ENCODE results near the gene CRNN. TPM values are rescaled to one million over a fixed set of nuclear protein-coding genes. Genes with fewer than 3 reads are reported as not detected.

Gene CRNN
- total RNA-seq, 1 donor from 2014 or later, result not detected

GRCh38 chr1:152398812-152399698 is 15.0 kb downstream of the CRNN start:
- no peak for DNase-seq (ENCODE audit: low read depth)
- TF ChIP-seq, protein P1, sequence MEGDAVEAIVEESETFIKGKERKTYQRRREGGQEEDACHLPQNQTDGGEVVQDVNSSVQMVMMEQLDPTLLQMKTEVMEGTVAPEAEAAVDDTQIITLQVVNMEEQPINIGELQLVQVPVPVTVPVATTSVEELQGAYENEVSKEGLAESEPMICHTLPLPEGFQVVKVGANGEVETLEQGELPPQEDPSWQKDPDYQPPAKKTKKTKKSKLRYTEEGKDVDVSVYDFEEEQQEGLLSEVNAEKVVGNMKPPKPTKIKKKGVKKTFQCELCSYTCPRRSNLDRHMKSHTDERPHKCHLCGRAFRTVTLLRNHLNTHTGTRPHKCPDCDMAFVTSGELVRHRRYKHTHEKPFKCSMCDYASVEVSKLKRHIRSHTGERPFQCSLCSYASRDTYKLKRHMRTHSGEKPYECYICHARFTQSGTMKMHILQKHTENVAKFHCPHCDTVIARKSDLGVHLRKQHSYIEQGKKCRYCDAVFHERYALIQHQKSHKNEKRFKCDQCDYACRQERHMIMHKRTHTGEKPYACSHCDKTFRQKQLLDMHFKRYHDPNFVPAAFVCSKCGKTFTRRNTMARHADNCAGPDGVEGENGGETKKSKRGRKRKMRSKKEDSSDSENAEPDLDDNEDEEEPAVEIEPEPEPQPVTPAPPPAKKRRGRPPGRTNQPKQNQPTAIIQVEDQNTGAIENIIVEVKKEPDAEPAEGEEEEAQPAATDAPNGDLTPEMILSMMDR (IDR thresholded peaks at IDR 0.05; ENCODE audit: insufficient read depth, low read length, poor library complexity, severe bottlenecking), result peak; percentile 47
- H3K27me3 ChIP-seq (ENCODE audit: control insufficient read depth, insufficient read depth, low read length), result no peaks in the 10 kb centered on the region
- no peaks in the 10 kb centered on the region for H3K36me3 ChIP-seq (ENCODE audit: control insufficient read depth, insufficient read depth, low read length)
- H3K4me3 ChIP-seq (ENCODE audit: low read depth, low read length), result no peak overlapping the region

DNA sequence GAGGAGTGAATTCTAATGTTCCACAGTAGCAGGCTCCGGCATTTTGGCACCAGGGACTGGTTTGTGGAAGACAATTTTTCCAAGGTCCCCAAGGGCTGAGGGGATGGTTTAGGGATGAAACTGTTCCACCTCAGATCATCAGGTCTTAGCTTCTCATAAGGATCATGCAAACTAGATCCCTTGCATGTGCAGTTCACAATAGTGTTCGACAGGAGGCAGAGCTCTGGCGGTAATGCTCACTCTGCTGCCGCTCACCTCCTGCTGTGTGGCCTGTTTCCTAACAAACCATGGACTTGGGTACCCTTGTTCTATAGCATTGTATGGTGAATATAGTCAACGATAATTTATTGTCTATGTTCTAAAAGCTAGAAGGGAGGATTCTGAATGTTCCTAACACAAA is 16.6 kb downstream of the CRNN start:
- Histone ChIP-seq H3K27me3 (ENCODE audit: control insufficient read depth, insufficient read depth, low read length) (no peaks in the 10 kb centered on the region), H3K36me3 (ENCODE audit: control insufficient read depth, insufficient read depth, low read length) (no peaks in the 10 kb centered on the region), H3K4me3 (ENCODE audit: low read depth, low read length) (no peak overlapping the region)
- no peak for DNase-seq (ENCODE audit: low read depth)
- TF ChIP-seq, protein P1 (IDR thresholded peaks at IDR 0.05; ENCODE audit: insufficient read depth, low read length, poor library complexity, severe bottlenecking), result no peak

GRCh38 chr1:152394151-152394550 is 19.9 kb downstream of the CRNN start:
- Histone ChIP-seq H3K36me3 (ENCODE audit: control insufficient read depth, insufficient read depth, low read length) (no peaks in the 10 kb centered on the region), H3K27me3 (ENCODE audit: control insufficient read depth, insufficient read depth, low read length) (no peaks in the 10 kb centered on the region), H3K4me3 (ENCODE audit: low read depth, low read length) (no peak overlapping the region)
- TF ChIP-seq, protein P1 (IDR thresholded peaks at IDR 0.05; ENCODE audit: insufficient read depth, low read length, poor library complexity, severe bottlenecking), result no peak
- DNase-seq (ENCODE audit: low read depth), result no peak

GRCh38 chr1:152392909-152393308 is 21.2 kb downstream of the CRNN start:
- no peaks in the 10 kb centered on the region for H3K36me3 ChIP-seq (ENCODE audit: control insufficient read depth, insufficient read depth, low read length)
- peak; percentile 10 for DNase-seq (ENCODE audit: low read depth)
- TF ChIP-seq, protein P1 (IDR thresholded peaks at IDR 0.05; ENCODE audit: insufficient read depth, low read length, poor library complexity, severe bottlenecking), result no peak
- H3K4me3 ChIP-seq (ENCODE audit: low read depth, low read length), result no peak overlapping the region
- no peaks in the 10 kb centered on the region for H3K27me3 ChIP-seq (ENCODE audit: control insufficient read depth, insufficient read depth, low read length)

DNA sequence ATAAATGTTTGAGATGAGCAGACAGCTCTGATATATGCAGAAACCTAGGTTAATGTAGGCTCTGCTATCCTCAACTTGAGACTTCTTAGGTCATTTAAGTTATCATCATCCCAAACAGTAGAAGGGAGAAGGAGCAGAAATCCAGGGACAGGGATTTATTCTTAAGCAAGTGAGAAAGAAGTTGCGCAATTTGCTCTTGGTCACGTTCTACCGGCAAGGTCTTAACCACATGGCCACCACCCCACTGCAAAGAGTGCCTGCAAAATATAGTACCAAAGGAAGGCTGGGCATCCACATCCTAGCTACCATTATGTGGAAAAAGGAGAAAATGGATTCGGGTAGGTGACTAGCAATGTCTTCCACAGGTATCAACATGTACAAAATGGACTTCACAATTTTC is 25.2 kb downstream of the CRNN start:
- Histone ChIP-seq H3K27me3 (ENCODE audit: control insufficient read depth, insufficient read depth, low read length) (no peaks in the 10 kb centered on the region), H3K36me3 (ENCODE audit: control insufficient read depth, insufficient read depth, low read length) (no peaks in the 10 kb centered on the region), H3K4me3 (ENCODE audit: low read depth, low read length) (no peak overlapping the region)
- TF ChIP-seq, protein P1 (IDR thresholded peaks at IDR 0.05; ENCODE audit: insufficient read depth, low read length, poor library complexity, severe bottlenecking), result no peak
- DNase-seq (ENCODE audit: low read depth), result no peak
